B cell (primary cell): ENCODE measurements around the gene ST6GALNAC1. TPM values are rescaled to one million over a fixed set of nuclear protein-coding genes. Genes with fewer than 3 reads are reported as not detected.

Source experiments
- ATAC-seq: fragments of 200-7000 bp; cut with Tn5 transposase; one replicate; pipeline ENCODE4 v1.10.0; 2021; ENCODE audit warnings: low read depth, mild to moderate bottlenecking, moderate number of reproducible peaks, moderate library complexity
- CTCF ChIA-PET: fragments of 350-600 bp; sonication (Branson Sonifier 250); formaldehyde crosslinking; loops from one replicate; lab custom pipeline; 2021; ENCODE audit warnings: antibody characterized with exemption, inconsistent platforms; lab: Charles Lee
- POLR2A ChIA-PET: fragments of 350-600 bp; sonication (Branson Sonifier 250); formaldehyde crosslinking; loops from one replicate; lab custom pipeline; 2021; ENCODE audit warnings: antibody characterized with exemption; lab: Charles Lee
- DNase-seq: peaks from one replicate; pipeline ENCODE4 v3.0.0; 2013
- H2AFZ ChIP-seq: 2 replicates; pipeline ENCODE4 v1.6.1; 2012; ENCODE audit warnings: mild to moderate bottlenecking, low read depth, low read length; ENCODE audit not compliant: insufficient read depth, poor library complexity, severe bottlenecking
- H3K27ac ChIP-seq, 2 donors: 1 replicate in 1 of 2; 2 replicates in 1 of 2; pipeline ENCODE4 v1.5.1; 2012 to 2013; ENCODE audit warnings: low read length in 2 of 2, mild to moderate bottlenecking in 2 of 2, moderate library complexity in 1 of 2
- H3K27me3 ChIP-seq, 4 experiments: fragments of 200-600 bp in 1 of 4; sonication (generic) in 1 of 4; replicated peaks in 1 of 4; 1 replicate in 2 of 4; 2 replicates in 2 of 4; pipeline versions ENCODE4 v1.6.1 to v1.7.0; 2013 to 2016; ENCODE audit warnings: low read length in 3 of 4, mild to moderate bottlenecking in 2 of 4, mixed read lengths in 1 of 4, moderate library complexity in 1 of 4; ENCODE audit not compliant: insufficient read depth in 4 of 4, control insufficient read depth in 3 of 4; ENCODE audit errors: control extremely low read depth in 1 of 4
- H3K36me3 ChIP-seq, 2 experiments: replicated peaks in 1 of 2; 1 replicate in 1 of 2; 2 replicates in 1 of 2; pipeline versions ENCODE4 v1.6.1 to v1.7.1; 2013; ENCODE audit warnings: low read length in 1 of 2; ENCODE audit not compliant: insufficient read depth in 2 of 2, control insufficient read depth in 1 of 2; ENCODE audit errors: control extremely low read depth in 1 of 2, extremely low read depth in 1 of 2
- H3K4me1 ChIP-seq, 2 donors: fragments of 200-600 bp in 1 of 2; sonication (generic) in 1 of 2; 1 replicate in 1 of 2; 2 replicates in 1 of 2; pipeline versions ENCODE4 v1.5.1 to v1.6.1; 2013 to 2017; ENCODE audit warnings: low read length in 2 of 2; ENCODE audit not compliant: control insufficient read depth in 2 of 2, insufficient read depth in 2 of 2
- H3K4me2 ChIP-seq: replicated peaks from 2 replicates; pipeline ENCODE3; 2012; ENCODE audit warnings: mild to moderate bottlenecking, low read depth, low read length; ENCODE audit not compliant: poor library complexity, severe bottlenecking
- H3K4me3 ChIP-seq, 5 experiments: fragments of 200-600 bp in 1 of 5; sonication (generic) in 1 of 5; 1 replicate in 3 of 5; 2 replicates in 2 of 5; pipeline versions ENCODE4 v1.5.1 to v1.7.0; 2011 to 2016; ENCODE audit warnings: low read length in 4 of 5, mild to moderate bottlenecking in 4 of 5, low read depth in 2 of 5, control low read depth in 1 of 5, moderate library complexity in 1 of 5; ENCODE audit not compliant: insufficient read depth in 1 of 5; ENCODE audit errors: control extremely low read depth in 1 of 5, extremely low read depth in 1 of 5
- H3K79me2 ChIP-seq: fragments of 200-600 bp; sonication (generic); one replicate; pipeline ENCODE4 v1.6.0; 2016; ENCODE audit warnings: low read length; ENCODE audit not compliant: control insufficient read depth, insufficient read depth
- H3K9ac ChIP-seq: fragments of 200-600 bp; sonication (generic); 2 replicates; pipeline ENCODE4 v1.6.1; 2017; ENCODE audit warnings: mild to moderate bottlenecking, low read length, moderate library complexity
- H3K9me3 ChIP-seq, 3 donors: one replicate each; pipeline versions ENCODE4 v1.6.1 to v1.7.1; 2013; ENCODE audit warnings: low read length in 2 of 3; ENCODE audit not compliant: control insufficient read depth in 2 of 3, insufficient read depth in 1 of 3; ENCODE audit errors: control extremely low read depth in 1 of 3
- H4K20me1 ChIP-seq: 2 replicates; pipeline ENCODE4 v1.6.0; 2012; ENCODE audit warnings: mild to moderate bottlenecking, low read length; ENCODE audit not compliant: insufficient read depth, control insufficient read depth, poor library complexity, severe bottlenecking
- H3K27ac Mint-ChIP-seq: one replicate; pipeline ENCODE4 v1.8.0; 2021; ENCODE audit warnings: mixed read lengths
- H3K27me3 Mint-ChIP-seq: one replicate; pipeline ENCODE4 v1.8.0; 2021; ENCODE audit warnings: mixed read lengths
- H3K4me1 Mint-ChIP-seq: one replicate; pipeline ENCODE4 v1.8.0; 2021; ENCODE audit warnings: mixed read lengths
- H3K4me3 Mint-ChIP-seq: one replicate; pipeline ENCODE4 v1.8.0; 2021; ENCODE audit warnings: mixed read lengths
- H3K9me3 Mint-ChIP-seq: one replicate; pipeline ENCODE4 v1.8.0; 2022; ENCODE audit warnings: mixed read lengths; ENCODE audit not compliant: insufficient read depth
- EZH2 ChIP-seq: IDR thresholded peaks from 2 replicates; pipeline ENCODE4 v1.6.1; 2012; ENCODE audit warnings: borderline replicate concordance, low read depth, mild to moderate bottlenecking, moderate library complexity, low read length; ENCODE audit not compliant: insufficient read depth, poor library complexity, severe bottlenecking
- WGBS: methylation state at CpG from one replicate; pipeline ENCODE4 v1.1.5; 2013; ENCODE audit warnings: missing lambda C conversion rate; ENCODE audit not compliant: insufficient coverage; 5-methylcytosine and 5-hydroxymethylcytosine counted together
- intact Hi-C: fragments of 100-400 bp; cut with micrococcal nuclease; formaldehyde crosslinking; loops from one replicate; pipeline ENCODE4 v1.10.0; 2022
- polyA minus RNA-seq: library from RNA; depleted of rRNA, polyadenylated mRNA; stranded (reverse); fragments of >200 nt; gene quantifications from 2 replicates; pipeline ENCODE4 v1.2.3, GENCODE V29; 2012
- polyA plus RNA-seq: library from polyadenylated mRNA; depleted of rRNA; stranded (reverse); fragments of >200 nt; gene quantifications from 2 replicates; pipeline ENCODE4 v1.2.3, GENCODE V29; 2012
- total RNA-seq, 2 donors: library from RNA; stranded (reverse); fragments of 120-200 nt in 1 of 2; gene quantifications; 1 replicate in 1 of 2; 2 replicates in 1 of 2; pipeline versions ENCODE4 v1.2.3 to v1.2.4, GENCODE V29; 2013 to 2022
- TF ChIP-seq, protein P1 (sequence below): fragments of 200-600 bp; IDR thresholded peaks from one replicate; pipeline ENCODE4 v1.8.0; 2022; ENCODE audit warnings: antibody characterized with exemption, mild to moderate bottlenecking

ST6GALNAC1 gene, protein sequence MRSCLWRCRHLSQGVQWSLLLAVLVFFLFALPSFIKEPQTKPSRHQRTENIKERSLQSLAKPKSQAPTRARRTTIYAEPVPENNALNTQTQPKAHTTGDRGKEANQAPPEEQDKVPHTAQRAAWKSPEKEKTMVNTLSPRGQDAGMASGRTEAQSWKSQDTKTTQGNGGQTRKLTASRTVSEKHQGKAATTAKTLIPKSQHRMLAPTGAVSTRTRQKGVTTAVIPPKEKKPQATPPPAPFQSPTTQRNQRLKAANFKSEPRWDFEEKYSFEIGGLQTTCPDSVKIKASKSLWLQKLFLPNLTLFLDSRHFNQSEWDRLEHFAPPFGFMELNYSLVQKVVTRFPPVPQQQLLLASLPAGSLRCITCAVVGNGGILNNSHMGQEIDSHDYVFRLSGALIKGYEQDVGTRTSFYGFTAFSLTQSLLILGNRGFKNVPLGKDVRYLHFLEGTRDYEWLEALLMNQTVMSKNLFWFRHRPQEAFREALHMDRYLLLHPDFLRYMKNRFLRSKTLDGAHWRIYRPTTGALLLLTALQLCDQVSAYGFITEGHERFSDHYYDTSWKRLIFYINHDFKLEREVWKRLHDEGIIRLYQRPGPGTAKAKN
- total RNA-seq (not detected in 2 replicates), polyA plus RNA-seq (not detected in 2 replicates), polyA minus RNA-seq (5.3 TPM in 1 of 2 replicates, not detected in the other)
- not detected for total RNA-seq (2013)

DNA sequence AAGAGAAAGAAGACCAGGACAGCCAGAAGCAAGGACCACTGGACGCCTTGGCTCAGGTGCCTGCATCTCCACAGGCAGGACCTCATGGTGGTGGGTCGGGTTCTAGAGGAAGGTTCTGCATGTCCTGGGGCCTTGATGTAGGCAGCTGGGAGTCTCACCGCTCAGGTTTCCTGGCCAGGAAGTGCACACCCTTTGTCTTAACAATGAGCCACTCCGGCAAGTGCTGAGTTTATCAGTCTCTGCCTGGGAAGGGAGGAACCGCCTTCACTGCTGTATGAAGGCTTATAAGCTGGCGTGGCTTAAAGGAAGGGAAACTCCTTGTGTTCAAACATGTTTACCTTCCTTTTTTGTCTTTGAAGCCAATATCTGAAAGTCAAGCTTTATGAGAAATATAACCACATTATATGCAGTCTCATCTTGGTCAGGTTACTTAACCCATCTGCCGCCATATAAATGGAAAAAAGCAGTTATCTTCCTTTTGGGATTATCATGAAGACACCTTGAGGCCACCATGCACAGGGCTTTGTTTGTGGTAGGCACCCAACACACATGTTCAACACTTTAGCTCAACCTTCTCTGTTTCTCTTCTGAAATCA lies at the start of gene ST6GALNAC1:
Gene ST6GALNAC1 (minus strand): TSS at position 205 of the 596 bp plus-strand sequence. CDS start 119 bp downstream, at position 86.
- CTCF ChIA-PET, result no interaction called here
- Histone ChIP-seq H3K4me2 (no peak within 1 kb of the TSS), H4K20me1 (no peaks in the 10 kb centered on the region), H3K79me2 (no peaks in the 10 kb centered on the region), H3K27ac (no peak within 1 kb of the TSS), H2AFZ (no peak within 1 kb of the TSS), H3K27me3 (peaks cover 0 to 20% (median 7%) of the 10 kb centered on the region in 4 experiments), H3K4me3 (no peak within 1 kb of the TSS), H3K36me3 (no peaks in the 10 kb centered on the region), H3K4me1 (no peaks in the 10 kb centered on the region), H3K9me3 (peaks cover 4 to 18% (median 5%) of the 10 kb centered on the region in 3 donors), H3K9ac (no peak within 1 kb of the TSS)
- H3K4me3 Mint-ChIP-seq, result no peak within 1 kb of the TSS
- peaks cover 27% of the 10 kb centered on the region for H3K27me3 Mint-ChIP-seq
- POLR2A ChIA-PET, result no interaction called here
- no peak for ATAC-seq
- WGBS, result 85% methylated on average over 4 of the region's 7 CpGs
- DNase-seq, result no peak
- H3K27ac Mint-ChIP-seq, result no peak within 1 kb of the TSS
- intact Hi-C loops, result no loop called here
- H3K9me3 Mint-ChIP-seq, result peaks cover 3% of the 10 kb centered on the region
- H3K4me1 Mint-ChIP-seq, result no peaks in the 10 kb centered on the region
- TF ChIP-seq EZH2, result no peak
- TF ChIP-seq, protein P1, sequence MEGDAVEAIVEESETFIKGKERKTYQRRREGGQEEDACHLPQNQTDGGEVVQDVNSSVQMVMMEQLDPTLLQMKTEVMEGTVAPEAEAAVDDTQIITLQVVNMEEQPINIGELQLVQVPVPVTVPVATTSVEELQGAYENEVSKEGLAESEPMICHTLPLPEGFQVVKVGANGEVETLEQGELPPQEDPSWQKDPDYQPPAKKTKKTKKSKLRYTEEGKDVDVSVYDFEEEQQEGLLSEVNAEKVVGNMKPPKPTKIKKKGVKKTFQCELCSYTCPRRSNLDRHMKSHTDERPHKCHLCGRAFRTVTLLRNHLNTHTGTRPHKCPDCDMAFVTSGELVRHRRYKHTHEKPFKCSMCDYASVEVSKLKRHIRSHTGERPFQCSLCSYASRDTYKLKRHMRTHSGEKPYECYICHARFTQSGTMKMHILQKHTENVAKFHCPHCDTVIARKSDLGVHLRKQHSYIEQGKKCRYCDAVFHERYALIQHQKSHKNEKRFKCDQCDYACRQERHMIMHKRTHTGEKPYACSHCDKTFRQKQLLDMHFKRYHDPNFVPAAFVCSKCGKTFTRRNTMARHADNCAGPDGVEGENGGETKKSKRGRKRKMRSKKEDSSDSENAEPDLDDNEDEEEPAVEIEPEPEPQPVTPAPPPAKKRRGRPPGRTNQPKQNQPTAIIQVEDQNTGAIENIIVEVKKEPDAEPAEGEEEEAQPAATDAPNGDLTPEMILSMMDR, result no peak
